ENCODE results near the gene ABHD2. TPM values are rescaled to one million over a fixed set of nuclear protein-coding genes. Genes with fewer than 3 reads are reported as not detected.

Gene ABHD2
- total RNA-seq (100 to 1,000 TPM in 8 of 9 donors, 10 to 100 TPM in 1; 74.1 to 316 (median 169) TPM), polyA plus RNA-seq (10 to 100 TPM in 1 of 3 donors, 1 to 10 TPM in 2; 5.6 to 71.0 (median 9.7) TPM)
- long read RNA-seq, donor 1, full-length matches to known transcripts: 6 of 21 reads
- long read RNA-seq, donor 1, partial matches to known transcripts: 15 of 21 reads
- long read RNA-seq, donor 1, other reads (novel, unspliced or antisense): 0 of 21 reads
- long read RNA-seq, donor 2, full-length matches to known transcripts: 11 of 38 reads
- long read RNA-seq, donor 2, partial matches to known transcripts: 27 of 38 reads
- long read RNA-seq, donor 2, other reads (novel, unspliced or antisense): 0 of 38 reads
- long read RNA-seq, donor 3, full-length matches to known transcripts: 5 of 15 reads
- long read RNA-seq, donor 3, partial matches to known transcripts: 10 of 15 reads
- long read RNA-seq, donor 3, other reads (novel, unspliced or antisense): 0 of 15 reads
- long read RNA-seq, donor 4, full-length matches to known transcripts: 6 of 13 reads
- long read RNA-seq, donor 4, partial matches to known transcripts: 1 of 13 reads
- long read RNA-seq, donor 4, other reads (novel, unspliced or antisense): 6 of 13 reads
- long read RNA-seq, donor 5, full-length matches to known transcripts: 63 of 116 reads
- long read RNA-seq, donor 5, partial matches to known transcripts: 48 of 116 reads
- long read RNA-seq, donor 5, other reads (novel, unspliced or antisense): 5 of 116 reads
- long read RNA-seq, donor 6, full-length matches to known transcripts: 4 of 12 reads
- long read RNA-seq, donor 6, partial matches to known transcripts: 0 of 12 reads
- long read RNA-seq, donor 6, other reads (novel, unspliced or antisense): 8 of 12 reads
- long read RNA-seq, donor 7, full-length matches to known transcripts: 5 of 5 reads
- long read RNA-seq, donor 7, partial matches to known transcripts: 0 of 5 reads
- long read RNA-seq, donor 7, other reads (novel, unspliced or antisense): 0 of 5 reads
- long read RNA-seq, donor 8, full-length matches to known transcripts: 14 of 33 reads
- long read RNA-seq, donor 8, partial matches to known transcripts: 19 of 33 reads
- long read RNA-seq, donor 8, other reads (novel, unspliced or antisense): 0 of 33 reads
- long read RNA-seq, donor 9, full-length matches to known transcripts: 10 of 25 reads
- long read RNA-seq, donor 9, partial matches to known transcripts: 15 of 25 reads
- long read RNA-seq, donor 9, other reads (novel, unspliced or antisense): 0 of 25 reads
- long read RNA-seq, donor 10, full-length matches to known transcripts: 1 of 7 reads
- long read RNA-seq, donor 10, partial matches to known transcripts: 6 of 7 reads
- long read RNA-seq, donor 10, other reads (novel, unspliced or antisense): 0 of 7 reads

GRCh38 chr15:89087830-89088604 is at the start of gene ABHD2:
Gene ABHD2, plus strand, starts transcription at chr15:89088456. Its CDS starts 27,872 bp downstream, at chr15:89116328.
- WGBS, 4 donors: 0% methylated on average over 30 to 51 of the region's 51 CpGs
- intact Hi-C loops (cut with DNase I): loop anchor here in 1 of 2 donors (10.0 kb wide), 1 partner anchor 87 kb away; no protein-coding TSS in a partner anchor
- H3K4me1 ChIP-seq (replicated peaks in 1 of 2): peaks cover 31 to 63% of the 10 kb centered on the region in 2 donors
- no peaks in the 10 kb centered on the region for H3K9me3 ChIP-seq (replicated peaks in 1 of 3)
- H3K27ac ChIP-seq: peak within 1 kb of the TSS; percentile 75 to 98 (median 93)
- no peaks in the 10 kb centered on the region for H3K36me3 ChIP-seq (replicated peaks in 1 of 2)
- no peaks in the 10 kb centered on the region for H3K27me3 ChIP-seq
- TF ChIP-seq POLR2A (IDR thresholded peaks at IDR 0.05): peak; percentile 83 to 91
- TF ChIP-seq, protein P1, sequence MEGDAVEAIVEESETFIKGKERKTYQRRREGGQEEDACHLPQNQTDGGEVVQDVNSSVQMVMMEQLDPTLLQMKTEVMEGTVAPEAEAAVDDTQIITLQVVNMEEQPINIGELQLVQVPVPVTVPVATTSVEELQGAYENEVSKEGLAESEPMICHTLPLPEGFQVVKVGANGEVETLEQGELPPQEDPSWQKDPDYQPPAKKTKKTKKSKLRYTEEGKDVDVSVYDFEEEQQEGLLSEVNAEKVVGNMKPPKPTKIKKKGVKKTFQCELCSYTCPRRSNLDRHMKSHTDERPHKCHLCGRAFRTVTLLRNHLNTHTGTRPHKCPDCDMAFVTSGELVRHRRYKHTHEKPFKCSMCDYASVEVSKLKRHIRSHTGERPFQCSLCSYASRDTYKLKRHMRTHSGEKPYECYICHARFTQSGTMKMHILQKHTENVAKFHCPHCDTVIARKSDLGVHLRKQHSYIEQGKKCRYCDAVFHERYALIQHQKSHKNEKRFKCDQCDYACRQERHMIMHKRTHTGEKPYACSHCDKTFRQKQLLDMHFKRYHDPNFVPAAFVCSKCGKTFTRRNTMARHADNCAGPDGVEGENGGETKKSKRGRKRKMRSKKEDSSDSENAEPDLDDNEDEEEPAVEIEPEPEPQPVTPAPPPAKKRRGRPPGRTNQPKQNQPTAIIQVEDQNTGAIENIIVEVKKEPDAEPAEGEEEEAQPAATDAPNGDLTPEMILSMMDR (IDR thresholded peaks at IDR 0.05): no peak
- peak; percentile 99 to 100 (median 100) for DNase-seq
- H3K4me3 ChIP-seq: peak within 1 kb of the TSS; percentile 19 to 81 (median 68)

DNA sequence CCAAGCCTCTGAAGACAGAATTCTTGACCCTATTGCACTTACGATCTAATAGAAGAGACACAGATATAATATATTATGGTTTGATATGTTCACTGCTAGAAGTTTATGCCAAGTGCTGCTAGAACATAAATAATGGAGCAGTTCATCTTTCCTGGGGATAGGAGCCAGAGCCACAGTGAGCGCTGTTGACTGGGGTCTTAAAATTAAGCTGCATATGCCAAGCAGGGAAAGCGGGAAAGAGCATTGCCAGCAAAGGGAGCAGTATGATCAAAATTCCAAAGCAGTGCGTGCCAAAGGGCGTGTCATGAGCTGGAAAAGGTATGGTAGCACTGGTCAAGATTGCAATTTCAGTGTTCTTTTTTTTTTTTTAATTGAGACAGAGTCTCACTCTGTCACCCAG is 49.1 kb upstream of the ABHD2 start:
- Histone ChIP-seq H3K27ac (no peak overlapping the region), H3K9me3 (replicated peaks in 1 of 3) (no peaks in the 10 kb centered on the region), H3K4me1 (replicated peaks in 1 of 2) (no peaks in the 10 kb centered on the region), H3K4me3 (no peak overlapping the region), H3K27me3 (peaks cover 6% of the 10 kb centered on the region), H3K36me3 (replicated peaks in 1 of 2) (no peaks in the 10 kb centered on the region)
- intact Hi-C loops (cut with DNase I): no loop called here
- no peak for TF ChIP-seq POLR2A (IDR thresholded peaks at IDR 0.05)
- TF ChIP-seq, protein P1 (IDR thresholded peaks at IDR 0.05): no peak
- peak in 1 of 7 donors; percentile 41 for DNase-seq
- 67 to 74% (median 72%) methylated on average over 5 of the region's 5 CpGs for WGBS, 4 donors

DNA sequence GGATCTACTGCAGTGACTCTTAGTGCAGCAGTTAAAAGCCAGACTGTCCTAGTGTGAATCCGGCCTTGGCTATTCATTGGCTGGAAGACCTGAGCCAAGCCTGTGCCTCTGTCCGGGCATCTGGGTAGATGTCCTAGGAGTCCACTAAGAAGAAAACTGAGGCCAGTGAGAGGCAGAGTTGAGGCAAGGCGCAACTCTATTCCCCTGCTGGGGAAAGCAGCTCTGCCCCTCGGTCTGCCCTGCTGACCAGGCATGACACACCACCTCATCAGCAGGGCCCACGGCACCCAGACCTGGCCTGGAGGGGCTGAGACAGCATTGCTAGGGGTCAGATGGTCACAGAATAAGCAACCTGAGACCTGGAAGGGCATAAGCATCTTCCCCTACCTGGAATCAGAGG is 46.7 kb upstream of the ABHD2 start:
- H3K27ac ChIP-seq: peak overlapping the region in 1 of 5 donors; percentile 34
- DNase-seq: peak in 1 of 7 donors; percentile 3
- no peaks in the 10 kb centered on the region for H3K36me3 ChIP-seq (replicated peaks in 1 of 2)
- H3K4me3 ChIP-seq: no peak overlapping the region
- 83 to 100% (median 85%) methylated on average over 1 to 5 of the region's 5 CpGs for WGBS, 4 donors
- no peaks in the 10 kb centered on the region for H3K4me1 ChIP-seq (replicated peaks in 1 of 2)
- H3K27me3 ChIP-seq: no peaks in the 10 kb centered on the region
- TF ChIP-seq POLR2A (IDR thresholded peaks at IDR 0.05): no peak
- TF ChIP-seq, protein P1 (IDR thresholded peaks at IDR 0.05): no peak
- H3K9me3 ChIP-seq (replicated peaks in 1 of 3): no peaks in the 10 kb centered on the region
- intact Hi-C loops (cut with DNase I): no loop called here

All from adrenal gland (tissue), 19 donors.